ENCODE measurements around the gene MAS1.
A peak's percentile ranks its signal among the peaks of the same experiment; 100 is the strongest.
"Not testable (repeated sequence)": the region's sequence is repeated elsewhere in the genome, so short reads cannot be mapped to it uniquely, and the experiment has no call there.

MAS1 gene

GRCh38 chr6:159890792-159891191, at the start of gene MAS1:
Gene MAS1, plus strand, starts transcription at chr6:159890988. Its CDS starts 15,968 bp downstream, at chr6:159906956.
- DNase-seq (ENCODE audit: low spot score in 2 of 2), result no peak
- H3K4me3 Mint-ChIP-seq, result no peak within 1 kb of the TSS
- H3K27ac Mint-ChIP-seq, result no peak within 1 kb of the TSS
- H3K9me3 Mint-ChIP-seq, result no peaks in the 10 kb centered on the region
- H3K4me1 Mint-ChIP-seq, result no peaks in the 10 kb centered on the region
- no peaks in the 10 kb centered on the region for H3K36me3 Mint-ChIP-seq
- ATAC-seq, result no peak

GRCh38 chr6:159842035-159842434, 48.8 kb upstream of the MAS1 start:
- no peak overlapping the region for H3K4me3 Mint-ChIP-seq
- DNase-seq (ENCODE audit: low spot score in 2 of 2) (no peak), ATAC-seq (no peak)
- H3K36me3 Mint-ChIP-seq, result no peaks in the 10 kb centered on the region
- no peaks in the 10 kb centered on the region for H3K9me3 Mint-ChIP-seq
- H3K4me1 Mint-ChIP-seq, result no peaks in the 10 kb centered on the region
- H3K27ac Mint-ChIP-seq, result no peak overlapping the region

DNA sequence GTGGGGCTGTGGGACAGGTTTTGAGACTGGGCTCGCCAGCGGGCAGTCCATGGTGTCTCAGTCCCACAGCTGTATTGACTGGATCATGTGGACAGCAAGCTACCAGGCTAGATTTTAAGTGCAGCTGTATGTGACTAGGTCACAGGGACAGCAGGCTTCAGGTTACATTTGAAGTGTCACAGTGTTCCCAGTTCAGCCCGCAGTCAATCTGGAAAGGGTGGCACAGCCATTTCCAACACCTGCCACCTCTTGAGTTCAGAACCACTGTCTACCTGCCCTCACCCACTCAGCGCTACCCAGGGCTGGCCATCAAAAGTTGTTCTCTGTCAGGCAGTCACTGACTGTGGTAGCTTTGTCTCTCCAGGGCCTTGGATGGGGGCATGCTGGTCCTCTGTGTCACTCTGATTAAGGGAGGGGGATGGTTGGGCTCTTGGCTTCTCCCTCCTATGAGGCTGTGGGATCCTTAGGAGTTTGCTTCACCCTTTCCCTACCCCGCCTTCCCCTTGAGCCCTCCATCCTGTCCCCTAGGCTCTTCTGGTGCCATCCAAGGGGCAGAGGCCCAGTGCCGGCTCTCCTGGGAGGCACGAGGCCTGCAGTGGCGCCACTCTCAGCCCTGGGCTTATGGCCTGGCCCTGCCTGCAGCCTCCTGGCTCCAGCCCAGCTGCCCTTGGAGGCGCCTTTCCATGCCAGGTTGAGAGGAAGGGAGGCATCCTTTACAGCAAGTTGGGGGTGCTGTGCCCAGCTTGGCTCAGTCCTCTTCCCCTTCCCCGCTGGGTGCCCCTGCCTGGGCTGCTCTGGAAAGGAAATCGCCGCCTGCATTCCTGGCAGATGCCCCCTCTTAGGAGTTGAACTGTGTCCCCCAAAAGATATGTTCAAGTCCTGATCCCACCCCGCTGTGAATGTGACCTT, 45.8 kb upstream of the MAS1 start:
- peak; percentile 28 for ATAC-seq

GRCh38 chr6:159848552-159848951, 42.2 kb upstream of the MAS1 start:
- not testable (repeated sequence) for H3K36me3 Mint-ChIP-seq; H3K9me3 Mint-ChIP-seq; ATAC-seq; DNase-seq (ENCODE audit: low spot score in 2 of 2); H3K27ac Mint-ChIP-seq; H3K4me1 Mint-ChIP-seq; H3K4me3 Mint-ChIP-seq

More for the DNA sequence above, 45.8 kb upstream of the MAS1 start:
- DNase-seq (ENCODE audit: low spot score in 2 of 2), result no peak
- no peak overlapping the region for H3K27ac Mint-ChIP-seq
- H3K9me3 Mint-ChIP-seq, result peaks cover 4% of the 10 kb centered on the region
- H3K36me3 Mint-ChIP-seq, result no peaks in the 10 kb centered on the region
- H3K4me1 Mint-ChIP-seq, result no peaks in the 10 kb centered on the region
- no peak overlapping the region for H3K4me3 Mint-ChIP-seq

- not testable (repeated sequence) for DNase-seq (ENCODE audit: low spot score in 2 of 2); H3K4me3 Mint-ChIP-seq; H3K36me3 Mint-ChIP-seq; H3K9me3 Mint-ChIP-seq; H3K4me1 Mint-ChIP-seq
- peak overlapping the region; percentile 65 for H3K27ac Mint-ChIP-seq
- peak; percentile 55 for ATAC-seq
Measured at GRCh38 chr6:159849851-159850250, 40.9 kb upstream of the MAS1 start.

DNA sequence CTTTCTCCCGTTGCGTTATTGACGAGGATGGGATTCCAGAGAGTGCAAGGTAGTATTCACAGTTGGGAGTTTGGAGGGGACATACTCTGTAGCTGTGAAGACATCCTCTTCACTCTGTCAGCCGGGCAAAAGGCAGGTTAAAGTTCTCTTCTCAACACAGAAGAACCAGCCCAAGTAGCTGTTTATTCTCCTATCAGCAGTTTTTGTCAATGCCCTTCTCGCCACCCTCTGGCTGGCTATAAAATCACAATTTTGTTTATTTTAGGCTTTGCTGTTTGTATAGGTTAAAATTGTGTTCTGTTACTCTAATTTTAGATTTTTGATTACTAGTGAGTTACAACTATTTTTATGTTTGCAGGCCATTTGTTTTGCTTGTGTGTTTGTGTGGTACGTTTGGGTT, 37.9 kb upstream of the MAS1 start:
- DNase-seq (ENCODE audit: low spot score in 2 of 2), result no peak
- H3K4me1 Mint-ChIP-seq, result no peaks in the 10 kb centered on the region
- no peak for ATAC-seq
- H3K4me3 Mint-ChIP-seq, result no peak overlapping the region
- peaks cover 10% of the 10 kb centered on the region for H3K9me3 Mint-ChIP-seq
- no peaks in the 10 kb centered on the region for H3K36me3 Mint-ChIP-seq
- H3K27ac Mint-ChIP-seq, result no peak overlapping the region

- no peak overlapping the region for H3K4me3 Mint-ChIP-seq
- no peak for DNase-seq (ENCODE audit: low spot score in 2 of 2)
- H3K4me1 Mint-ChIP-seq, result no peaks in the 10 kb centered on the region
- ATAC-seq, result no peak
- no peak overlapping the region for H3K27ac Mint-ChIP-seq
- H3K36me3 Mint-ChIP-seq, result no peaks in the 10 kb centered on the region
- H3K9me3 Mint-ChIP-seq, result peaks cover 10% of the 10 kb centered on the region
Measured at GRCh38 chr6:159853754-159854153, 37.0 kb upstream of the MAS1 start.

DNA sequence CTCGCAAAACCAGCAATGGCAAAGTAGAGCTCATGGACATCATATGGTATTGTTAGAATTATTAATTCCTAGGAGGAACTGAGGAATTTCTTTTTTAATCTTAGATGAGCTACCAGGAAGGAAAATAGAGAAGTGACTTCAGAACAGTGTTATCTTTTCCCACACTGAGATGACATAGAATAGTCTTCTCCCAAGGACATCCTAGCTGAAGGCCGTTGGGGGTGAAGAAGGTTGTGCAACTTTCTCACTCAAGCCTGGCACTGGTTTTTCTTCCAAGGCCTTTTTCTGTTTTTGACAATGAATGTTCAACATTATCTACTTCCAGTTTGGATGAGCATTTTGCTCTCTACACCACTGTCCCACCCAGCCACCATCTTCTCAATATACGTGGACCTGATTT, 35.8 kb upstream of the MAS1 start:
- Mint-ChIP-seq H3K36me3 (no peaks in the 10 kb centered on the region), H3K4me3 (no peak overlapping the region)
- ATAC-seq, result no peak

GRCh38 chr6:159858259-159858658, 32.5 kb upstream of the MAS1 start:
- H3K27ac Mint-ChIP-seq, result no peak overlapping the region
- peaks cover 10% of the 10 kb centered on the region for H3K9me3 Mint-ChIP-seq
- no peaks in the 10 kb centered on the region for H3K36me3 Mint-ChIP-seq
- H3K4me1 Mint-ChIP-seq, result peaks cover 4% of the 10 kb centered on the region
- ATAC-seq, result no peak
- no peak for DNase-seq (ENCODE audit: low spot score in 2 of 2)
- H3K4me3 Mint-ChIP-seq, result no peak overlapping the region

More for the DNA sequence above, 35.8 kb upstream of the MAS1 start:
- Mint-ChIP-seq H3K4me1 (no peaks in the 10 kb centered on the region), H3K9me3 (peaks cover 10% of the 10 kb centered on the region), H3K27ac (no peak overlapping the region)
- DNase-seq (ENCODE audit: low spot score in 2 of 2), result no peak

- H3K27ac Mint-ChIP-seq, result no peak overlapping the region
- H3K4me3 Mint-ChIP-seq, result no peak overlapping the region
- no peaks in the 10 kb centered on the region for H3K36me3 Mint-ChIP-seq
- ATAC-seq, result no peak
- H3K4me1 Mint-ChIP-seq, result peaks cover 4% of the 10 kb centered on the region
- no peak for DNase-seq (ENCODE audit: low spot score in 2 of 2)
- H3K9me3 Mint-ChIP-seq, result peaks cover 10% of the 10 kb centered on the region
Measured at GRCh38 chr6:159860482-159860881, 30.3 kb upstream of the MAS1 start.

- H3K4me3 Mint-ChIP-seq, result no peak overlapping the region
- DNase-seq (ENCODE audit: low spot score in 2 of 2) (no peak), ATAC-seq (no peak)
- no peak overlapping the region for H3K27ac Mint-ChIP-seq
- H3K36me3 Mint-ChIP-seq, result no peaks in the 10 kb centered on the region
- peaks cover 9% of the 10 kb centered on the region for H3K9me3 Mint-ChIP-seq
- peaks cover 4% of the 10 kb centered on the region for H3K4me1 Mint-ChIP-seq
Measured at GRCh38 chr6:159862103-159862502, 28.7 kb upstream of the MAS1 start.

- not testable (repeated sequence) for ATAC-seq; H3K36me3 Mint-ChIP-seq; H3K4me1 Mint-ChIP-seq; H3K27ac Mint-ChIP-seq; DNase-seq (ENCODE audit: low spot score in 2 of 2); H3K9me3 Mint-ChIP-seq; H3K4me3 Mint-ChIP-seq
Measured at GRCh38 chr6:159863341-159863740, 27.4 kb upstream of the MAS1 start.

DNA sequence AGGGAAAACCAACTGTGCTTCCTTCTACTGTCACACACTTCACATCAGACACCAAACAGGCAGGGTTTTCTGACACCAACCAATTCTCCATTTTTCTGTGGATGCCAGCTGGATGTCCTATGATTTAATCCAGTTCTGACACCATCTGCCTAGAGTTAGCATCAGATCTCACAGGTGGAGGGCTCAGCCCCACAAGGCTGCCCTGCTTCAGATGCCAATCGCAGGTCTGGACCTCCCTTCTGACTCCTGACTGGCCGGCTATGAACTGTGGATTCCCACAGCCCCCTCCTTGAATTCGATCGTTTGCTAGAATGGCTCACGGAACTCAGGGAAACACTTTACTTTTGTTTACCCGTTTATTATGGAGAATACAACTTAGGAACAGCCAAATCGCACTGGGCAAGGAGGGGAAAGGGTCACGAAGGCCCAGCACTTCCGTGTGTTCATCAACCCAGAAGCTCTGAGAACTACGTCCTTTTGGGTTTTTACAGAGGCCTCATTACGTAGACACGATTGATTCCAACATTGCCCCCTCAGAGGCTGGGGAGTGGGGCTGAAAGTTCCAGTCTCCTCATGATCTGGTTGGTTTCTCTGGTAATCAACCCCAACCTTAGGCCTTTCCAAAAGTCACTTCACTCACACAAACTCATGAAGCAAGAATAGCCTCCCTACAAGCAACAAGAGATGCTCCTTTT, 25.4 kb upstream of the MAS1 start:
- H3K27ac Mint-ChIP-seq, result no peak overlapping the region
- no peak overlapping the region for H3K4me3 Mint-ChIP-seq
- ATAC-seq (no peak), DNase-seq (ENCODE audit: low spot score in 2 of 2) (no peak)
- peaks cover 4% of the 10 kb centered on the region for H3K4me1 Mint-ChIP-seq
- no peaks in the 10 kb centered on the region for H3K36me3 Mint-ChIP-seq
- peaks cover 2% of the 10 kb centered on the region for H3K9me3 Mint-ChIP-seq

DNA sequence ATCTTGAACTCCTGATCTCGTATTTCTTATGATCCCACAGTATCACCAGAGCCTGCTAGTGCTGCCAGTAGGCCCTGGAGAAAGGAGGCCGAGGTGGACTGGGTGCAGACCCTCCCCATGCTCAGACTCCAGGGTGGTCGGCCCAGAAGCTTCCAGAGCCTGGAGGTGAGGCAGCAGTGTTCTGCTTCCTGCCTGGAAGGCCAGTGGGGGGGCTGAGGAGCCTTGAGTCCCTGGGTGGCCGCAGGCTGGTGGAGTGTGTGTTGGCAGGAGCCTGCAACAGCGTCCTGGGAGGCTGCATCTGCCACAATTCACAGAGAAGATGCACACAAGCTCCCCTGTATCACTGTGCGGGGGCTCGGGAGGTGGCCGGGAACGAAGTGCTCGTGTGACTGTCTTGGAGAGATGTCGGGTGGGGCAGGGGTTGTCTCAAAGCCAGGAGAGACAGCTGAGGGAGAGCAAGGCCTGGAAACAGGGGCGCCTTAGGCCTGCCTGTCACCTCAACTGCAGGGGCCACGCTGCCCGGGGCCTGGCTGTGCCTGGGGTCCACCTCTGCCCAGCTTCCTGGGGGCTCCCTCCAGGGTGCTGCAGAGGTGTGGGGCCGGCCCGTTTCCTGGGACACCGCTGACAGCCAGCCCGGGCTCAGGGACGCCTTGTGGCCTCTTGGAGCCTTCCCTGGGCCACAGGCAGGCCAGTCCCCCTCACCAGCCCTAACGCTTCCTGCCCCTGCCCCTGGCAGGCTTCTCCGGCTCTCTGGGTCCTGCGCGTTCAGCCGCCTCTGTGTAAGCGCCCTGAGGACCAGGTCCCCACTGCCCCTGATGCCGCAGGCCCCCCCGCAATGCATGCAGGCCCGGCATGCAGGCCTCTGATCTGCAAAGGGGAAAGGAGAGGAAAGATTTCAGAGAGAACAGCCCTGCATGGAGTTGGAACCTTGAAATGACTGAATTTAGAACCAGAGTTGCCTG, 24.2 kb upstream of the MAS1 start:
- Mint-ChIP-seq H3K4me1 (peaks cover 5% of the 10 kb centered on the region), H3K36me3 (no peaks in the 10 kb centered on the region), H3K4me3 (no peak overlapping the region), H3K27ac (no peak overlapping the region), H3K9me3 (peaks cover 2% of the 10 kb centered on the region)
- ATAC-seq, result no peak
- DNase-seq (ENCODE audit: low spot score in 2 of 2), result no peak

GRCh38 chr6:159871241-159871640, 19.5 kb upstream of the MAS1 start:
- peaks cover 2% of the 10 kb centered on the region for H3K9me3 Mint-ChIP-seq
- DNase-seq (ENCODE audit: low spot score in 2 of 2) (no peak), ATAC-seq (no peak)
- no peaks in the 10 kb centered on the region for H3K36me3 Mint-ChIP-seq
- peaks cover 6% of the 10 kb centered on the region for H3K4me1 Mint-ChIP-seq
- no peak overlapping the region for H3K4me3 Mint-ChIP-seq
- no peak overlapping the region for H3K27ac Mint-ChIP-seq
